GM12878 (cell line): ENCODE results near the gene SMG9. TPM values are rescaled to one million over a fixed set of nuclear protein-coding genes. Genes with fewer than 3 reads are reported as not detected.
A peak's percentile ranks its signal among the peaks of the same experiment; 100 is the strongest.

Experiments used
- BRCA1 ChIP-seq: IDR thresholded peaks from 2 replicates; pipeline ENCODE4 v1.6.1; 2011; ENCODE audit warnings: low read depth, low read length, improper control_type of control experiment
- CBX3 ChIP-seq: fragments of 200-600 bp; sonication (generic); IDR thresholded peaks from 2 replicates; pipeline ENCODE4 v1.6.1; 2016; ENCODE audit warnings: low read depth, borderline replicate concordance
- CBX5 ChIP-seq: sonication (generic); IDR thresholded peaks from 2 replicates; pipeline ENCODE4 v1.6.1; 2016; ENCODE audit warnings: low read depth, moderate library complexity, mild to moderate bottlenecking, inconsistent platforms
- DPF2 ChIP-seq: fragments of 450-650 bp; IDR thresholded peaks from 2 replicates; pipeline ENCODE4 v1.6.1; 2017; ENCODE audit warnings: mild to moderate bottlenecking
- GABPA ChIP-seq: IDR thresholded peaks from 2 replicates; pipeline ENCODE4 v1.6.1; 2014; ENCODE audit warnings: antibody characterized with exemption, low read depth, mild to moderate bottlenecking, inconsistent platforms
- HDAC6 ChIP-seq: fragments of 200-600 bp; sonication (generic); IDR thresholded peaks from one replicate; pipeline ENCODE4 v1.8.0; 2017; ENCODE audit warnings: antibody characterized with exemption; ENCODE audit not compliant: unreplicated experiment
- IKZF1 ChIP-seq: fragments of 450-650 bp; conservative IDR thresholded peaks from 2 replicates; pipeline ENCODE4 v1.6.1; 2017; ENCODE audit warnings: antibody characterized with exemption, mild to moderate bottlenecking
- KDM1A ChIP-seq: fragments of 200-600 bp; sonication (generic); IDR thresholded peaks from 2 replicates; pipeline ENCODE4 v1.6.1; 2016; ENCODE audit warnings: borderline replicate concordance
- LARP7 ChIP-seq: fragments of 450-650 bp; IDR thresholded peaks from 2 replicates; pipeline ENCODE4 v1.6.1; 2017; ENCODE audit warnings: mild to moderate bottlenecking
- NR2C2 ChIP-seq: IDR thresholded peaks from 2 replicates; pipeline ENCODE4 v1.6.1; 2011; ENCODE audit warnings: borderline replicate concordance, low read depth; ENCODE audit not compliant: control insufficient read depth, insufficient read length
- RAD21 ChIP-seq: IDR thresholded peaks from 2 replicates; pipeline ENCODE4 v1.6.1; 2011; ENCODE audit warnings: mild to moderate bottlenecking, low read depth, low read length, moderate library complexity; ENCODE audit not compliant: insufficient read depth
- RB1 ChIP-seq: fragments of 450-650 bp; formaldehyde crosslinking; IDR thresholded peaks from 2 replicates; pipeline ENCODE4 v1.6.1; 2017; ENCODE audit warnings: mild to moderate bottlenecking, borderline replicate concordance
- SIN3A ChIP-seq: IDR thresholded peaks from 2 replicates; pipeline ENCODE4 v1.6.1; 2012; ENCODE audit warnings: low read depth, low read length, improper control_type of control experiment
- SPI1 ChIP-seq: IDR thresholded peaks from 2 replicates; pipeline ENCODE4 v1.6.1; 2011; ENCODE audit warnings: low read depth, mild to moderate bottlenecking, low read length, moderate library complexity, borderline replicate concordance; ENCODE audit not compliant: insufficient read depth
- SREBF2 ChIP-seq: IDR thresholded peaks from 2 replicates; pipeline ENCODE4 v1.6.1; 2012; ENCODE audit warnings: mild to moderate bottlenecking, low read length
- SRF ChIP-seq, 2 experiments: IDR thresholded peaks; 2 replicates each; pipeline ENCODE4 v1.6.1; 2011; ENCODE audit warnings: low read depth in 2 of 2, low read length in 2 of 2, mild to moderate bottlenecking in 1 of 2, moderate library complexity in 1 of 2
- WRNIP1 ChIP-seq: IDR thresholded peaks from 2 replicates; pipeline ENCODE4 v1.6.1; 2011; ENCODE audit warnings: low read depth, low read length, improper control_type of control experiment, borderline replicate concordance
- polyA plus RNA-seq, 11 experiments: library from polyadenylated mRNA; depleted of rRNA in 4 of 11; unstranded in 6 of 11; stranded (reverse) in 5 of 11; fragments of >200 nt; fragmentation: Nextera tagmentation in 4 of 11; fragmentation: Illumina TruSeq in 1 of 11; extraction: Ambion mirVana in 4 of 11; extraction: Trizol in 1 of 11; gene quantifications; 1 replicate in 1 of 11; 2 replicates in 10 of 11; pipeline versions ENCODE4 v1.2.1 to v1.2.3, GENCODE V29; 2011 to 2016; ENCODE audit warnings: inconsistent platforms in 2 of 11, missing spikeins in 2 of 11, low read depth in 1 of 11
- total RNA-seq, 4 experiments: library from RNA; depleted of rRNA in 3 of 4; stranded (reverse); fragments of >200 nt in 3 of 4; fragmentation: Illumina TruSeq in 1 of 4; extraction: Trizol in 1 of 4; gene quantifications; 2 replicates each; pipeline versions ENCODE4 v1.2.1 to v1.2.3, GENCODE V29; 2013 to 2021
- TF ChIP-seq, protein P1 (sequence below): fragments of 450-650 bp; IDR thresholded peaks from 2 replicates; pipeline ENCODE4 v1.6.1; 2018; ENCODE audit warnings: mild to moderate bottlenecking, low read depth, moderate library complexity; ENCODE audit not compliant: partially characterized antibody
- TF ChIP-seq, protein P2 (sequence below): fragments of 450-650 bp; IDR thresholded peaks from 2 replicates; pipeline ENCODE4 v1.6.1; 2017; ENCODE audit warnings: borderline replicate concordance
- TF ChIP-seq, protein P3 (sequence below): IDR thresholded peaks from 2 replicates; pipeline ENCODE4 v1.6.1; 2011; ENCODE audit warnings: mild to moderate bottlenecking, low read depth, low read length, moderate library complexity; ENCODE audit not compliant: insufficient replicate concordance
- TF ChIP-seq, protein P4 (sequence below): fragments of 450-650 bp; IDR thresholded peaks from 2 replicates; pipeline ENCODE4 v1.6.1; 2017; ENCODE audit warnings: mild to moderate bottlenecking, moderate library complexity

Gene SMG9
- total and polyA plus RNA-seq, 10 of the 15 experiments (the other 5 are each of a cell fraction or from before 2014, with no cell fraction given): 0.69 to 52.2 (median 28.1) TPM

DNA sequence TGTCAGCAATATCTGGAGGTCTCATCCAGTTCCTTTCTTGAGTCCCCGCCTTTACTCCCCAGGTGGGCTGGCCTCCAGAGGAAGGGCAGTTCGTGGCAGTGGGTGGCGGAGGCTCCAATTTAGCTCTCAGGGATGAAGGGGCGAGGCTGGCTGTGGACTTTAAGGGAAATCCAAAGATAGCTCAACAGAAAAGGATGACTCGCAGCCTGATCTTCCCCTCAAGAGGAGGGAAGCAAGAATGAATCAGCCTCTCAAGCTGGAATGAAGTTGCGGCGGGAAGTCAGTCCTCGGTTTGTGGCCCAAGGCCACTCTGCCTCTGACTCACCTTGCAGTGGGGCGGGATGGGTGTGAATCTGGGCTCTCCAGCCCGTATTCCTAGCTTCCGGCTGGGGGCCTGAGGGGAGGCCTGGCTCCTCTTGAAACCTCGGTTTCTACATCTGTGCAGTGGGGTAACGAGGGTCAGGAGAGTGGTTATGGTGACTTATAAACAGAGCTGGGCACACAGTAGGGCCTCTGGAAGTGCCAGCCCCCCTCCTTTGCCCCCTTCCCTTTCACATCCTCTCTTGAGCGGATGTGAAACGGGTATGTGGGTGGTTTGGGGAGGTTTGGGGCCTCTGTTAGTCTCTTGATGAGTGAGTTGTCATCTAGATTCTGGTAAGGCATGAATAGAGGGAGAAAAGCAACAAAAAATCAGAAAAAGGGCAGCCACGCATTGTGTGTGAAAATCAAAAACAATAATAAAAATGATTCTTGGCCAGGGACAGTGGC lies 10.5 kb upstream of the SMG9 start (continued):
- peak; percentile 56; the same call in 1 of the 2 replicates for TF ChIP-seq RB1
- TF ChIP-seq, protein P1, sequence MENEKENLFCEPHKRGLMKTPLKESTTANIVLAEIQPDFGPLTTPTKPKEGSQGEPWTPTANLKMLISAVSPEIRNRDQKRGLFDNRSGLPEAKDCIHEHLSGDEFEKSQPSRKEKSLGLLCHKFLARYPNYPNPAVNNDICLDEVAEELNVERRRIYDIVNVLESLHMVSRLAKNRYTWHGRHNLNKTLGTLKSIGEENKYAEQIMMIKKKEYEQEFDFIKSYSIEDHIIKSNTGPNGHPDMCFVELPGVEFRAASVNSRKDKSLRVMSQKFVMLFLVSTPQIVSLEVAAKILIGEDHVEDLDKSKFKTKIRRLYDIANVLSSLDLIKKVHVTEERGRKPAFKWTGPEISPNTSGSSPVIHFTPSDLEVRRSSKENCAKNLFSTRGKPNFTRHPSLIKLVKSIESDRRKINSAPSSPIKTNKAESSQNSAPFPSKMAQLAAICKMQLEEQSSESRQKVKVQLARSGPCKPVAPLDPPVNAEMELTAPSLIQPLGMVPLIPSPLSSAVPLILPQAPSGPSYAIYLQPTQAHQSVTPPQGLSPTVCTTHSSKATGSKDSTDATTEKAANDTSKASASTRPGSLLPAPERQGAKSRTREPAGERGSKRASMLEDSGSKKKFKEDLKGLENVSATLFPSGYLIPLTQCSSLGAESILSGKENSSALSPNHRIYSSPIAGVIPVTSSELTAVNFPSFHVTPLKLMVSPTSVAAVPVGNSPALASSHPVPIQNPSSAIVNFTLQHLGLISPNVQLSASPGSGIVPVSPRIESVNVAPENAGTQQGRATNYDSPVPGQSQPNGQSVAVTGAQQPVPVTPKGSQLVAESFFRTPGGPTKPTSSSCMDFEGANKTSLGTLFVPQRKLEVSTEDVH: no peak
- TF ChIP-seq HDAC6: no peak
- TF ChIP-seq SRF (IDR thresholded peaks at IDR 0.05; ENCODE audit: low read depth in 2 of 2, low read length in 2 of 2): peak in 1 of 2 experiments; percentile 87; a peak in 2 of 4 replicates
- TF ChIP-seq KDM1A: no peak
- peak; percentile 91 for TF ChIP-seq LARP7
- TF ChIP-seq IKZF1: peak; percentile 100
- TF ChIP-seq WRNIP1: peak; percentile 100
- no peak for TF ChIP-seq GABPA
- no peak for TF ChIP-seq RAD21
- no peak; the same call in 1 of the 2 replicates for TF ChIP-seq BRCA1
- TF ChIP-seq, protein P2, sequence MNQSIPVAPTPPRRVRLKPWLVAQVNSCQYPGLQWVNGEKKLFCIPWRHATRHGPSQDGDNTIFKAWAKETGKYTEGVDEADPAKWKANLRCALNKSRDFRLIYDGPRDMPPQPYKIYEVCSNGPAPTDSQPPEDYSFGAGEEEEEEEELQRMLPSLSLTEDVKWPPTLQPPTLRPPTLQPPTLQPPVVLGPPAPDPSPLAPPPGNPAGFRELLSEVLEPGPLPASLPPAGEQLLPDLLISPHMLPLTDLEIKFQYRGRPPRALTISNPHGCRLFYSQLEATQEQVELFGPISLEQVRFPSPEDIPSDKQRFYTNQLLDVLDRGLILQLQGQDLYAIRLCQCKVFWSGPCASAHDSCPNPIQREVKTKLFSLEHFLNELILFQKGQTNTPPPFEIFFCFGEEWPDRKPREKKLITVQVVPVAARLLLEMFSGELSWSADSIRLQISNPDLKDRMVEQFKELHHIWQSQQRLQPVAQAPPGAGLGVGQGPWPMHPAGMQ: peak; percentile 38; the same call in 1 of the 2 replicates
- TF ChIP-seq, protein P3, sequence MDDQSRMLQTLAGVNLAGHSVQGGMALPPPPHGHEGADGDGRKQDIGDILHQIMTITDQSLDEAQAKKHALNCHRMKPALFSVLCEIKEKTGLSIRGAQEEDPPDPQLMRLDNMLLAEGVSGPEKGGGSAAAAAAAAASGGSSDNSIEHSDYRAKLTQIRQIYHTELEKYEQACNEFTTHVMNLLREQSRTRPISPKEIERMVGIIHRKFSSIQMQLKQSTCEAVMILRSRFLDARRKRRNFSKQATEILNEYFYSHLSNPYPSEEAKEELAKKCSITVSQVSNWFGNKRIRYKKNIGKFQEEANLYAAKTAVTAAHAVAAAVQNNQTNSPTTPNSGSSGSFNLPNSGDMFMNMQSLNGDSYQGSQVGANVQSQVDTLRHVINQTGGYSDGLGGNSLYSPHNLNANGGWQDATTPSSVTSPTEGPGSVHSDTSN: peak; percentile 32
- peak; percentile 99 for TF ChIP-seq SPI1
- no peak; the same call in 1 of the 2 replicates for TF ChIP-seq SIN3A
- TF ChIP-seq CBX3: no peak
- TF ChIP-seq DPF2: peak; percentile 100
- peak; percentile 38; the same call in 1 of the 2 replicates for TF ChIP-seq CBX5
- no peak for TF ChIP-seq SREBF2
- no peak for TF ChIP-seq NR2C2
- TF ChIP-seq, protein P4, sequence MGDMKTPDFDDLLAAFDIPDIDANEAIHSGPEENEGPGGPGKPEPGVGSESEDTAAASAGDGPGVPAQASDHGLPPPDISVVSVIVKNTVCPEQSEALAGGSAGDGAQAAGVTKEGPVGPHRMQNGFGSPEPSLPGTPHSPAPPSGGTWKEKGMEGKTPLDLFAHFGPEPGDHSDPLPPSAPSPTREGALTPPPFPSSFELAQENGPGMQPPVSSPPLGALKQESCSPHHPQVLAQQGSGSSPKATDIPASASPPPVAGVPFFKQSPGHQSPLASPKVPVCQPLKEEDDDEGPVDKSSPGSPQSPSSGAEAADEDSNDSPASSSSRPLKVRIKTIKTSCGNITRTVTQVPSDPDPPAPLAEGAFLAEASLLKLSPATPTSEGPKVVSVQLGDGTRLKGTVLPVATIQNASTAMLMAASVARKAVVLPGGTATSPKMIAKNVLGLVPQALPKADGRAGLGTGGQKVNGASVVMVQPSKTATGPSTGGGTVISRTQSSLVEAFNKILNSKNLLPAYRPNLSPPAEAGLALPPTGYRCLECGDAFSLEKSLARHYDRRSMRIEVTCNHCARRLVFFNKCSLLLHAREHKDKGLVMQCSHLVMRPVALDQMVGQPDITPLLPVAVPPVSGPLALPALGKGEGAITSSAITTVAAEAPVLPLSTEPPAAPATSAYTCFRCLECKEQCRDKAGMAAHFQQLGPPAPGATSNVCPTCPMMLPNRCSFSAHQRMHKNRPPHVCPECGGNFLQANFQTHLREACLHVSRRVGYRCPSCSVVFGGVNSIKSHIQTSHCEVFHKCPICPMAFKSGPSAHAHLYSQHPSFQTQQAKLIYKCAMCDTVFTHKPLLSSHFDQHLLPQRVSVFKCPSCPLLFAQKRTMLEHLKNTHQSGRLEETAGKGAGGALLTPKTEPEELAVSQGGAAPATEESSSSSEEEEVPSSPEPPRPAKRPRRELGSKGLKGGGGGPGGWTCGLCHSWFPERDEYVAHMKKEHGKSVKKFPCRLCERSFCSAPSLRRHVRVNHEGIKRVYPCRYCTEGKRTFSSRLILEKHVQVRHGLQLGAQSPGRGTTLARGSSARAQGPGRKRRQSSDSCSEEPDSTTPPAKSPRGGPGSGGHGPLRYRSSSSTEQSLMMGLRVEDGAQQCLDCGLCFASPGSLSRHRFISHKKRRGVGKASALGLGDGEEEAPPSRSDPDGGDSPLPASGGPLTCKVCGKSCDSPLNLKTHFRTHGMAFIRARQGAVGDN: peak; percentile 86
